ENCODE data around the gene CCDC187. TPM values are rescaled to one million over a fixed set of nuclear protein-coding genes. Genes with fewer than 3 reads are reported as not detected.

Gene CCDC187
- total and polyA plus RNA-seq, 2 of the 8 experiments (the other 6 are each of a cell fraction or from before 2014, with no cell fraction given): 0.02 TPM; not detected in 1

DNA sequence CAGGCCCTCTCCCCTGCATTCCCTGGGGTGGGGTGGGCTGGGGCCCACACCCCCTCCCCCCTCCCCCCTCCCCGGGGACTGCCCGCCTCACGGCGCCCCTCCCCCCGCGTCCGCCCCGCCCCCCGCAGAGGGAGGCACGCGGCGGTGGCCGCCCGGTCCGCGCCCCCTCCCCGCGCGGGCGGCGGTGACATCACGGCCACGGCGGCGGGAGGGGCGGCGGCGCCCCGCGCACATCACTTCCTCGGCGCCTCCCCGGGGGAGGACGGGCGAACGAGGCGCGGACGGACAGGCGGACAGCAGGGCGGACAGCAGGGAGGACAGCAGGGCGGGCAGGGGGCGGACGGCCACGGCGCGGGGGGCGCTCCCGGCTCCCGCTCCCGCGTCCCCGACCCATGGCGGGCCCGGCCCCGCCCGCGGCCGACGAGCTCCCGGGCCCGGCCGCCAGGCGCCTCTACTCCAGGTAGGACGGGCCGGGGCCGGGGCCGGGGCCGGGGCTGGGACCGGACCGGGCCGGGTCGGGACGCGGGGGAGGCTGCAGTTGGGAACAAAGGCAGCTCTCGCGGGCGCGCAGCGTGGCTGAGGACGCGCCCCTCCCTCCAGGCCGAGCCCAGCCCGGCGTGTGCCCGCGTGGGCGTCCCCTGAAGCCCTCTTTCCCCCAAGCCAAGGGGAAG is 23.5 kb upstream of the CCDC187 start, which contains the start of gene GPSM1:
GPSM1 (plus strand) TSS at position 236 of the 671 bp plus-strand sequence; CDS start at position 393, 157 bp downstream.
- peak within 1 kb of the TSS; percentile 88; the same call in 1 of the 2 replicates for H2BK5ac ChIP-seq (ENCODE audit: low read depth, low read length)
- no peak for FAIRE-seq
- peak within 1 kb of the TSS; percentile 74 for H4K8ac ChIP-seq (ENCODE audit: extremely low read depth, insufficient read depth, low read length)
- H2BK20ac ChIP-seq (ENCODE audit: low read length): 0 out of 2 replicates have a peak within 1 kb of the TSS, but pooled peaks have one; percentile 72
- POLR2A ChIA-PET (ENCODE audit: partially characterized antibody): interaction anchor here (0.6 to 1.4 kb wide), 5 partner anchors 8 to 27 kb away, joined by 3 to 5 read pairs (median 4); no protein-coding TSS in a partner anchor
- peak within 1 kb of the TSS; percentile 81; the same call in 1 of the 2 replicates for H2BK15ac ChIP-seq (ENCODE audit: low read length)
- no CpG with 5 or more reads among the region's 88 CpGs for WGBS, 2 experiments (ENCODE audit: extremely low coverage in 1 of 2, insufficient coverage in 1 of 2, insufficient read length in 1 of 2, insufficient replicate concordance in 2 of 2, low coverage in 1 of 2, low lambda C conversion rate in 2 of 2, missing lambda C conversion rate in 1 of 2)
- H4K20me1 ChIP-seq (replicated peaks in 1 of 2; ENCODE audit: control insufficient read depth in 1 of 2, insufficient read depth in 2 of 2, low read length in 2 of 2): peaks cover 0 to 6% of the 10 kb centered on the region in 2 experiments
- no peaks in the 10 kb centered on the region for H3K27me3 ChIP-seq (replicated peaks in 1 of 4; ENCODE audit: control insufficient read depth in 3 of 4, extremely low read depth in 1 of 4, insufficient read depth in 3 of 4, low read length in 3 of 4)
- no peaks in the 10 kb centered on the region for H3K9me3 ChIP-seq (ENCODE audit: insufficient read depth in 2 of 2, low read depth in 1 of 2, low read length in 1 of 2)
- H3K4me2 ChIP-seq (ENCODE audit: insufficient read depth in 1 of 2, low read depth in 2 of 2, low read length in 2 of 2): peak within 1 kb of the TSS; percentile 38 to 75
- peak within 1 kb of the TSS; percentile 2 to 52 (median 30); a peak in 4 of 7 replicates for H3K9ac ChIP-seq (replicated peaks in 1 of 4; ENCODE audit: extremely low read depth in 1 of 4, low read depth in 3 of 4, low read length in 3 of 4)
- DNase-seq (ENCODE audit: low read depth in 1 of 2, low spot score in 2 of 2): no peak
- H3K56ac ChIP-seq (replicated peaks; ENCODE audit: insufficient read length, low read depth, low read length): peak within 1 kb of the TSS; percentile 42
- peak within 1 kb of the TSS; percentile 87 for H3K4ac ChIP-seq (replicated peaks; ENCODE audit: insufficient read length, low read depth, low read length)
- peak within 1 kb of the TSS; percentile 70 for H2BK120ac ChIP-seq (replicated peaks; ENCODE audit: low read depth, low read length)
- peak within 1 kb of the TSS; percentile 91 for H4K91ac ChIP-seq (replicated peaks; ENCODE audit: insufficient read length, low read length)
- H3K79me1 ChIP-seq (ENCODE audit: low read depth, low read length): no peaks in the 10 kb centered on the region
- H3K23ac ChIP-seq (ENCODE audit: insufficient read length): no peak within 1 kb of the TSS
- no peak within 1 kb of the TSS for H3K14ac ChIP-seq (ENCODE audit: insufficient read length)
- no peaks in the 10 kb centered on the region for H3K36me3 ChIP-seq (ENCODE audit: control insufficient read depth in 2 of 4, insufficient read depth in 4 of 4, low read length in 3 of 4)
- no peaks in the 10 kb centered on the region for H3K79me2 ChIP-seq (ENCODE audit: control insufficient read depth in 1 of 2, insufficient read depth in 2 of 2, low read length in 2 of 2)
- peak within 1 kb of the TSS; percentile 48; the same call in 1 of the 2 replicates for H2AK5ac ChIP-seq (ENCODE audit: low read depth, low read length)
- H3K4me3 ChIP-seq (ENCODE audit: extremely low read depth in 1 of 4, insufficient read depth in 2 of 4, low read depth in 3 of 4, low read length in 4 of 4): peak within 1 kb of the TSS; percentile 30 to 63 (median 42)
- peaks cover 4% of the 10 kb centered on the region; the same call in 1 of the 2 replicates for H3K23me2 ChIP-seq (ENCODE audit: low read depth, low read length)
- peaks cover 0 to 24% (median 20%) of the 10 kb centered on the region in 4 experiments; a peak in 6 of 7 replicates for H3K4me1 ChIP-seq (replicated peaks in 1 of 4; ENCODE audit: control insufficient read depth in 3 of 4, insufficient read depth in 4 of 4, low read length in 3 of 4)
- peak within 1 kb of the TSS; percentile 60 for H3K18ac ChIP-seq (ENCODE audit: extremely low read depth, low read length)
- H4K5ac ChIP-seq (ENCODE audit: insufficient read length, low read depth, low read length): peak within 1 kb of the TSS; percentile 36
- CTCF ChIA-PET (ENCODE audit: partially characterized antibody): interaction anchor here (0.8 to 1.1 kb wide), 5 partner anchors 10 to 344 kb away, joined by 3 read pairs; no protein-coding TSS in a partner anchor
- H2AFZ ChIP-seq (ENCODE audit: low read length): no peak within 1 kb of the TSS
- H3K27ac ChIP-seq (ENCODE audit: low read depth, low read length): no peak within 1 kb of the TSS
- peak within 1 kb of the TSS; percentile 92; the same call in 1 of the 2 replicates for H2BK12ac ChIP-seq (ENCODE audit: low read depth, low read length)
- TF ChIP-seq YY1 (IDR thresholded peaks at IDR 0.05; ENCODE audit: low read depth, low read length) (no peak), CHD2 (IDR thresholded peaks at IDR 0.05; ENCODE audit: low read length) (no peak), CHD1 (IDR thresholded peaks at IDR 0.05; ENCODE audit: low read depth, low read length) (no peak), TCF12 (IDR thresholded peaks at IDR 0.05; ENCODE audit: low read depth, low read length) (no peak), POLR2AphosphoS5 (IDR thresholded peaks at IDR 0.05; ENCODE audit: low read depth, low read length) (no peak), HDAC2 (IDR thresholded peaks at IDR 0.05; ENCODE audit: borderline replicate concordance in 1 of 2, low read depth in 2 of 2, low read length in 2 of 2) (no peak), BACH1 (IDR thresholded peaks at IDR 0.05; ENCODE audit: low read length) (no peak), PHF8 (conservative IDR thresholded peaks at IDR 0.05; ENCODE audit: low read depth, low read length) (no peak), SUZ12 (IDR thresholded peaks at IDR 0.05; ENCODE audit: low read length) (no peak), SIRT6 (IDR thresholded peaks at IDR 0.05; ENCODE audit: low read length) (no peak), EP300 (IDR thresholded peaks at IDR 0.05; ENCODE audit: borderline replicate concordance in 1 of 2, low read depth in 2 of 2, low read length in 2 of 2) (no peak), CBX5 (IDR thresholded peaks at IDR 0.05; ENCODE audit: low read depth, low read length) (no peak)
